SK-N-SH (cell line): ENCODE results near the gene ZNF207. TPM values are rescaled to one million over a fixed set of nuclear protein-coding genes. Genes with fewer than 3 reads are reported as not detected.

Experiments
- CTCF ChIA-PET: fragments of 300-600, 350-600 bp; formaldehyde crosslinking; extraction: SDS; loops from one replicate; lab custom pipeline; 2021; lab: Yijun Ruan, JAX
- POLR2A ChIA-PET: fragments of 350-600 bp; sonication (Branson Sonifier 250); formaldehyde crosslinking; extraction: SDS; loops from one replicate; lab custom pipeline; 2020; ENCODE audit warnings: antibody characterized with exemption, inconsistent platforms; lab: Yijun Ruan, JAX
- DNase-seq: peaks from one replicate; pipeline ENCODE4 v3.0.0; 2012
- H2AFZ ChIP-seq: fragments of 200-600 bp; sonication (generic); 2 replicates; pipeline ENCODE4 v1.8.1; 2016; ENCODE audit warnings: antibody characterized with exemption, mild to moderate bottlenecking, low read depth
- H3F3A ChIP-seq: fragments of 200-600 bp; sonication (generic); replicated peaks from 2 replicates; pipeline ENCODE3; 2016; ENCODE audit warnings: antibody characterized with exemption, mild to moderate bottlenecking; ENCODE audit not compliant: insufficient read depth
- H3K27ac ChIP-seq, 2 experiments: fragments of 200-500 bp in 1 of 2; fragments of 200-600 bp in 1 of 2; sonication (Bioruptor generic) in 1 of 2; sonication (generic), shearing (Covaris generic) in 1 of 2; 2 replicates each; pipeline versions ENCODE4 v1.5.1 to v1.6.1; 2014 to 2016; ENCODE audit warnings: low read depth in 2 of 2, inconsistent platforms in 1 of 2, low read length in 1 of 2, mild to moderate bottlenecking in 1 of 2, mixed read lengths in 1 of 2
- H3K27me3 ChIP-seq: fragments of 200-600 bp; sonication (generic), shearing (Covaris generic); 2 replicates; pipeline ENCODE4 v1.6.1; 2016; ENCODE audit warnings: mixed run types; ENCODE audit not compliant: insufficient read depth
- H3K36me3 ChIP-seq, 2 experiments: fragments of 200-500 bp in 1 of 2; fragments of 200-600 bp in 1 of 2; sonication (Bioruptor generic) in 1 of 2; sonication (generic) in 1 of 2; replicated peaks in 1 of 2; 2 replicates each; pipeline versions ENCODE3 to v1.5.1; 2014 to 2016; ENCODE audit warnings: low read length in 1 of 2, mild to moderate bottlenecking in 1 of 2; ENCODE audit not compliant: insufficient read depth in 2 of 2, control insufficient read depth in 1 of 2
- H3K4me1 ChIP-seq, 2 experiments: fragments of 200-500 bp in 1 of 2; fragments of 200-600 bp in 1 of 2; sonication (Bioruptor generic) in 1 of 2; sonication (generic), shearing (Covaris generic) in 1 of 2; 2 replicates each; pipeline versions ENCODE4 v1.5.1 to v1.6.1; 2014 to 2016; ENCODE audit warnings: low read depth in 1 of 2, low read length in 1 of 2, mixed run types in 1 of 2; ENCODE audit not compliant: insufficient read depth in 2 of 2, control insufficient read depth in 1 of 2
- H3K4me2 ChIP-seq: fragments of 200-600 bp; sonication (generic), shearing (Covaris generic); 2 replicates; pipeline ENCODE4 v1.6.1; 2017; ENCODE audit warnings: mixed run types
- H3K4me3 ChIP-seq, 2 experiments: fragments of 200-500 bp in 1 of 2; fragments of 200-600 bp in 1 of 2; sonication (Bioruptor generic) in 1 of 2; sonication (generic), shearing (Covaris generic) in 1 of 2; 2 replicates each; pipeline versions ENCODE4 v1.5.1 to v1.8.1; 2014 to 2016; ENCODE audit warnings: low read depth in 2 of 2, inconsistent platforms in 1 of 2, low read length in 1 of 2, mild to moderate bottlenecking in 1 of 2, mixed read lengths in 1 of 2, moderate library complexity in 1 of 2
- H3K79me2 ChIP-seq: fragments of 200-600 bp; sonication (generic); 2 replicates; pipeline ENCODE4 v1.8.1; 2017; ENCODE audit warnings: mild to moderate bottlenecking; ENCODE audit not compliant: insufficient read depth
- H3K9ac ChIP-seq: fragments of 200-600 bp; sonication (generic); 2 replicates; pipeline ENCODE4 v1.6.1; 2017; ENCODE audit warnings: mixed run types
- H3K9me2 ChIP-seq: fragments of 200-600 bp; sonication (generic); 2 replicates; pipeline ENCODE4 v1.6.1; 2017; ENCODE audit warnings: mixed run types
- H3K9me3 ChIP-seq: fragments of 200-600 bp; sonication (generic); 2 replicates; pipeline ENCODE4 v1.6.1; 2017; ENCODE audit warnings: mixed run types, mild to moderate bottlenecking, moderate library complexity
- H4K20me1 ChIP-seq: fragments of 200-600 bp; sonication (generic); 2 replicates; pipeline ENCODE4 v1.6.1; 2017; ENCODE audit warnings: mild to moderate bottlenecking, mixed run types; ENCODE audit not compliant: insufficient read depth
- CHD2 ChIP-seq: fragments of 150-350 bp; IDR thresholded peaks from 2 replicates; pipeline ENCODE4 v1.6.1; 2018; ENCODE audit warnings: low read length; ENCODE audit not compliant: partially characterized antibody
- ELF1 ChIP-seq: IDR thresholded peaks from 2 replicates; pipeline ENCODE4 v1.4.0; 2012
- EZH2phosphoT487 ChIP-seq: fragments of 200-600 bp; sonication (generic); IDR thresholded peaks from 2 replicates; pipeline ENCODE4 v1.6.1; 2017; ENCODE audit warnings: low read depth, mixed run types, mild to moderate bottlenecking, antibody characterized with exemption, moderate library complexity, borderline replicate concordance
- FOSL2 ChIP-seq: IDR thresholded peaks from 2 replicates; pipeline ENCODE4 v1.4.0; 2012; ENCODE audit warnings: low read depth, mild to moderate bottlenecking, moderate library complexity, borderline replicate concordance
- FOXJ3 ChIP-seq: sonication (generic); formaldehyde crosslinking; IDR thresholded peaks from 2 replicates; pipeline ENCODE4 v1.5.1; 2020; ENCODE audit warnings: mild to moderate bottlenecking, missing genetic modification reagents
- GABPA ChIP-seq: IDR thresholded peaks from 2 replicates; pipeline ENCODE4 v1.4.0; 2012; ENCODE audit warnings: low read depth, mild to moderate bottlenecking
- GATA2 ChIP-seq: sonication (generic); formaldehyde crosslinking; IDR thresholded peaks from 2 replicates; pipeline ENCODE4 v1.5.0; 2020; ENCODE audit warnings: mild to moderate bottlenecking, missing genetic modification reagents
- MEF2A ChIP-seq: IDR thresholded peaks from 2 replicates; pipeline ENCODE4 v1.4.0; 2012; ENCODE audit warnings: low read depth, borderline replicate concordance
- MXI1 ChIP-seq: IDR thresholded peaks from 2 replicates; pipeline ENCODE4 v1.6.1; 2012; ENCODE audit warnings: mild to moderate bottlenecking, low read depth, low read length, improper control_type of control experiment
- NFIC ChIP-seq: IDR thresholded peaks from 2 replicates; pipeline ENCODE4 v1.4.0; 2012; ENCODE audit warnings: borderline replicate concordance
- POLR2AphosphoS5 ChIP-seq: IDR thresholded peaks from 2 replicates; pipeline ENCODE4 v1.6.1; 2012; ENCODE audit warnings: low read depth, low read length
- RAD21 ChIP-seq: IDR thresholded peaks from 2 replicates; pipeline ENCODE4 v1.6.1; 2012; ENCODE audit warnings: mild to moderate bottlenecking, low read length
- RCOR1 ChIP-seq: fragments of 150-350 bp; IDR thresholded peaks from 2 replicates; pipeline ENCODE4 v1.6.1; 2017; ENCODE audit warnings: antibody characterized with exemption, low read length
- RXRA ChIP-seq: IDR thresholded peaks from 2 replicates; pipeline ENCODE4 v1.4.0; 2012; ENCODE audit warnings: low read depth, mild to moderate bottlenecking, borderline replicate concordance
- SMC3 ChIP-seq: IDR thresholded peaks from 2 replicates; pipeline ENCODE4 v1.6.1; 2012; ENCODE audit warnings: low read depth, low read length, improper control_type of control experiment
- WGBS: methylation state at CpG from one replicate; pipeline ENCODE4 v1.1.6; 2017; ENCODE audit warnings: low lambda C conversion rate; 5-methylcytosine and 5-hydroxymethylcytosine counted together
- polyA plus RNA-seq, 3 experiments: library from polyadenylated mRNA; depleted of rRNA; stranded (reverse); fragments of >200 nt; gene quantifications; 2 replicates each; pipeline ENCODE4 v1.2.3, GENCODE V29; 2012
- TF ChIP-seq, protein P1 (sequence below): fragments of 200-600 bp; sonication (generic); IDR thresholded peaks from 2 replicates; pipeline ENCODE4 v1.6.1; 2017; ENCODE audit warnings: antibody characterized with exemption, mild to moderate bottlenecking, moderate library complexity
- TF ChIP-seq, protein P2 (sequence below): IDR thresholded peaks from 2 replicates; pipeline ENCODE4 v1.6.1; 2012; ENCODE audit warnings: mild to moderate bottlenecking, low read depth, low read length, moderate library complexity
- TF ChIP-seq, protein P3 (sequence below): IDR thresholded peaks from 2 replicates; pipeline ENCODE4 v1.4.0; 2012; ENCODE audit warnings: low read depth, borderline replicate concordance
- TF ChIP-seq, protein P4 (sequence below): IDR thresholded peaks from 2 replicates; pipeline ENCODE4 v1.4.0; 2012; ENCODE audit warnings: low read depth
- TF ChIP-seq, protein P5 (sequence below): IDR thresholded peaks from 2 replicates; pipeline ENCODE4; 2012

Gene ZNF207
- polyA plus RNA-seq, 1 of the 3 experiments (the other 2 are of a cell fraction), result 122 TPM

DNA sequence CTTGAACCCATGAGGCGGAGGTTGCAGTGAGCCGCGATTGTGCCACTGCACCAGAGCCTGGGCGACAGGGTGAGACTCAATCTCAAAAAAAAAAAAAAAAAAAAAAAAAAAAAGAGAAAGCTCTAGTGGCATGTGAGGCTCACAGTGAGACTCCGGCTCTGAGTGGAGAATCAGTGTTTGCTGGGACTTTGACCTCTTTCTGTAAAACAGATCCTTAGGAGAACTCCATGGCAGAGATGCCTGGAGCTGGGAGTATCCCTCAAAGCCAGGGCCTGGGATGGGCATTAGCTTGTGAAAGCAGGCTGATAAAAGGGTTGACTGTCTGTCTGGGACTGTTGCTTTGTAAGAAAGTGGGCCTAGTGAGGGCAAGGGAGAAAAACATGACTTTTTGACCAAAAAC is 46.4 kb downstream of the ZNF207 start:
- POLR2A ChIA-PET, result no interaction called here
- H3K79me2 ChIP-seq, result no peaks in the 10 kb centered on the region
- no peak overlapping the region for H3K9ac ChIP-seq
- peaks cover 0 to 16% of the 10 kb centered on the region in 2 experiments for H3K36me3 ChIP-seq
- H3K4me1 ChIP-seq, result no peaks in the 10 kb centered on the region
- H3F3A ChIP-seq, result peaks cover 29% of the 10 kb centered on the region
- CTCF ChIA-PET, result no interaction called here
- no peaks in the 10 kb centered on the region for H3K27me3 ChIP-seq
- no peak for DNase-seq
- H3K4me3 ChIP-seq, result no peak overlapping the region
- H2AFZ ChIP-seq, result no peak overlapping the region
- no peaks in the 10 kb centered on the region for H3K9me2 ChIP-seq
- WGBS, result 98% methylated on average over 5 of the region's 5 CpGs
- TF ChIP-seq SMC3 (no peak), RXRA (no peak), MEF2A (no peak), NFIC (no peak), GATA2 (CRISPR knock-in tag) (no peak), RAD21 (no peak), GABPA (no peak)
- TF ChIP-seq, protein P1, sequence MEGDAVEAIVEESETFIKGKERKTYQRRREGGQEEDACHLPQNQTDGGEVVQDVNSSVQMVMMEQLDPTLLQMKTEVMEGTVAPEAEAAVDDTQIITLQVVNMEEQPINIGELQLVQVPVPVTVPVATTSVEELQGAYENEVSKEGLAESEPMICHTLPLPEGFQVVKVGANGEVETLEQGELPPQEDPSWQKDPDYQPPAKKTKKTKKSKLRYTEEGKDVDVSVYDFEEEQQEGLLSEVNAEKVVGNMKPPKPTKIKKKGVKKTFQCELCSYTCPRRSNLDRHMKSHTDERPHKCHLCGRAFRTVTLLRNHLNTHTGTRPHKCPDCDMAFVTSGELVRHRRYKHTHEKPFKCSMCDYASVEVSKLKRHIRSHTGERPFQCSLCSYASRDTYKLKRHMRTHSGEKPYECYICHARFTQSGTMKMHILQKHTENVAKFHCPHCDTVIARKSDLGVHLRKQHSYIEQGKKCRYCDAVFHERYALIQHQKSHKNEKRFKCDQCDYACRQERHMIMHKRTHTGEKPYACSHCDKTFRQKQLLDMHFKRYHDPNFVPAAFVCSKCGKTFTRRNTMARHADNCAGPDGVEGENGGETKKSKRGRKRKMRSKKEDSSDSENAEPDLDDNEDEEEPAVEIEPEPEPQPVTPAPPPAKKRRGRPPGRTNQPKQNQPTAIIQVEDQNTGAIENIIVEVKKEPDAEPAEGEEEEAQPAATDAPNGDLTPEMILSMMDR, result no peak
- no peak overlapping the region for H3K27ac ChIP-seq
- H3K9me3 ChIP-seq, result no peaks in the 10 kb centered on the region
- H4K20me1 ChIP-seq, result no peaks in the 10 kb centered on the region
- no peak overlapping the region for H3K4me2 ChIP-seq

DNA sequence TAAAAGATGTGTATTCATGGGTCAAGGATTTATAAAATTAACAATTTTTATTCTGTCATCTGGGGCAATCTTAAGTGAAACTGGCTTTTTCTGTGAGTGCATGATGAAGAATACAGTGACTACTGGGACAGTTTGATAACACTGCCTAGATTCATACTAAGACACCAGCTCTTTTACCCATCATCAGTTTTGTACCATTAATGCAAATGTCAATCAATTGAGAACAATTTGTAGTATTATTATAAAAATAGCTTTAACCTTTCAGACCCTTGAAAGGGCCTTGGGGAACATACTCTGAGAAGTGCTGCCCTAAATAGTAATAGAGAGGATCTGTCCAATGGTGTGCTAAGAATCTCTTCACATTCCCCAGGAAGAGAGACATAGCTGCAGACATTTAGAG is 49.0 kb downstream of the ZNF207 start:
- ChIA-PET CTCF (interaction anchor here (0.8 to 1.3 kb wide), 2 partner anchors 11 to 14 kb away, joined by 4 read pairs; no protein-coding TSS in a partner anchor), POLR2A (no interaction called here)
- Histone ChIP-seq H4K20me1 (no peaks in the 10 kb centered on the region), H3K9ac (no peak overlapping the region), H3F3A (peaks cover 16% of the 10 kb centered on the region), H3K27ac (no peak overlapping the region), H3K79me2 (no peaks in the 10 kb centered on the region), H2AFZ (no peak overlapping the region), H3K4me1 (no peaks in the 10 kb centered on the region), H3K9me3 (no peaks in the 10 kb centered on the region), H3K36me3 (peaks cover 0 to 3% of the 10 kb centered on the region in 2 experiments), H3K27me3 (no peaks in the 10 kb centered on the region), H3K4me3 (no peak overlapping the region), H3K4me2 (no peak overlapping the region), H3K9me2 (no peaks in the 10 kb centered on the region)
- no peak for DNase-seq
- TF ChIP-seq RAD21 (no peak), EZH2phosphoT487 (no peak), MXI1 (no peak), FOSL2 (no peak), SMC3 (no peak), RCOR1 (no peak), CHD2 (no peak), FOXJ3 (CRISPR knock-in tag) (no peak), MEF2A (no peak), ELF1 (no peak), RXRA (no peak), POLR2AphosphoS5 (no peak)
- TF ChIP-seq, protein P2, sequence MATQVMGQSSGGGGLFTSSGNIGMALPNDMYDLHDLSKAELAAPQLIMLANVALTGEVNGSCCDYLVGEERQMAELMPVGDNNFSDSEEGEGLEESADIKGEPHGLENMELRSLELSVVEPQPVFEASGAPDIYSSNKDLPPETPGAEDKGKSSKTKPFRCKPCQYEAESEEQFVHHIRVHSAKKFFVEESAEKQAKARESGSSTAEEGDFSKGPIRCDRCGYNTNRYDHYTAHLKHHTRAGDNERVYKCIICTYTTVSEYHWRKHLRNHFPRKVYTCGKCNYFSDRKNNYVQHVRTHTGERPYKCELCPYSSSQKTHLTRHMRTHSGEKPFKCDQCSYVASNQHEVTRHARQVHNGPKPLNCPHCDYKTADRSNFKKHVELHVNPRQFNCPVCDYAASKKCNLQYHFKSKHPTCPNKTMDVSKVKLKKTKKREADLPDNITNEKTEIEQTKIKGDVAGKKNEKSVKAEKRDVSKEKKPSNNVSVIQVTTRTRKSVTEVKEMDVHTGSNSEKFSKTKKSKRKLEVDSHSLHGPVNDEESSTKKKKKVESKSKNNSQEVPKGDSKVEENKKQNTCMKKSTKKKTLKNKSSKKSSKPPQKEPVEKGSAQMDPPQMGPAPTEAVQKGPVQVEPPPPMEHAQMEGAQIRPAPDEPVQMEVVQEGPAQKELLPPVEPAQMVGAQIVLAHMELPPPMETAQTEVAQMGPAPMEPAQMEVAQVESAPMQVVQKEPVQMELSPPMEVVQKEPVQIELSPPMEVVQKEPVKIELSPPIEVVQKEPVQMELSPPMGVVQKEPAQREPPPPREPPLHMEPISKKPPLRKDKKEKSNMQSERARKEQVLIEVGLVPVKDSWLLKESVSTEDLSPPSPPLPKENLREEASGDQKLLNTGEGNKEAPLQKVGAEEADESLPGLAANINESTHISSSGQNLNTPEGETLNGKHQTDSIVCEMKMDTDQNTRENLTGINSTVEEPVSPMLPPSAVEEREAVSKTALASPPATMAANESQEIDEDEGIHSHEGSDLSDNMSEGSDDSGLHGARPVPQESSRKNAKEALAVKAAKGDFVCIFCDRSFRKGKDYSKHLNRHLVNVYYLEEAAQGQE, result no peak
- TF ChIP-seq, protein P3, sequence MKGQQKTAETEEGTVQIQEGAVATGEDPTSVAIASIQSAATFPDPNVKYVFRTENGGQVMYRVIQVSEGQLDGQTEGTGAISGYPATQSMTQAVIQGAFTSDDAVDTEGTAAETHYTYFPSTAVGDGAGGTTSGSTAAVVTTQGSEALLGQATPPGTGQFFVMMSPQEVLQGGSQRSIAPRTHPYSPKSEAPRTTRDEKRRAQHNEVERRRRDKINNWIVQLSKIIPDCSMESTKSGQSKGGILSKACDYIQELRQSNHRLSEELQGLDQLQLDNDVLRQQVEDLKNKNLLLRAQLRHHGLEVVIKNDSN, result no peak
- TF ChIP-seq, protein P4, sequence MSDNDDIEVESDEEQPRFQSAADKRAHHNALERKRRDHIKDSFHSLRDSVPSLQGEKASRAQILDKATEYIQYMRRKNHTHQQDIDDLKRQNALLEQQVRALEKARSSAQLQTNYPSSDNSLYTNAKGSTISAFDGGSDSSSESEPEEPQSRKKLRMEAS, result no peak
- TF ChIP-seq, protein P5, sequence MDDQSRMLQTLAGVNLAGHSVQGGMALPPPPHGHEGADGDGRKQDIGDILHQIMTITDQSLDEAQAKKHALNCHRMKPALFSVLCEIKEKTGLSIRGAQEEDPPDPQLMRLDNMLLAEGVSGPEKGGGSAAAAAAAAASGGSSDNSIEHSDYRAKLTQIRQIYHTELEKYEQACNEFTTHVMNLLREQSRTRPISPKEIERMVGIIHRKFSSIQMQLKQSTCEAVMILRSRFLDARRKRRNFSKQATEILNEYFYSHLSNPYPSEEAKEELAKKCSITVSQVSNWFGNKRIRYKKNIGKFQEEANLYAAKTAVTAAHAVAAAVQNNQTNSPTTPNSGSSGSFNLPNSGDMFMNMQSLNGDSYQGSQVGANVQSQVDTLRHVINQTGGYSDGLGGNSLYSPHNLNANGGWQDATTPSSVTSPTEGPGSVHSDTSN, result no peak
